ENCODE measurements around the gene PLEKHN1. TPM values are rescaled to one million over a fixed set of nuclear protein-coding genes. Genes with fewer than 3 reads are reported as not detected.

The PLEKHN1 gene
- total RNA-seq, 1 donor from 2014 or later, result under 0.01 TPM

- no peak for DNase-seq (ENCODE audit: low read depth in 2 of 2)
These were observed 36.3 kb upstream of the PLEKHN1 start for GRCh38 chr1:929712-930632.

- DNase-seq (ENCODE audit: low read depth in 2 of 2), result no peak
These were observed 35.6 kb upstream of the PLEKHN1 start for GRCh38 chr1:930633-931138.

GRCh38 chr1:931380-932172, 34.7 kb upstream of the PLEKHN1 start:
- DNase-seq (ENCODE audit: low read depth in 2 of 2), result no peak

GRCh38 chr1:932173-932510, 34.1 kb upstream of the PLEKHN1 start:
- no peak for DNase-seq (ENCODE audit: low read depth in 2 of 2)

- DNase-seq (ENCODE audit: low read depth in 2 of 2), result no peak
These were observed 33.3 kb upstream of the PLEKHN1 start for GRCh38 chr1:932776-933602.

GRCh38 chr1:933603-933940, 32.7 kb upstream of the PLEKHN1 start:
- no peak for DNase-seq (ENCODE audit: low read depth in 2 of 2)

GRCh38 chr1:934991-935750, 31.1 kb upstream of the PLEKHN1 start:
- no peak for DNase-seq (ENCODE audit: low read depth in 2 of 2)

- DNase-seq (ENCODE audit: low read depth in 2 of 2), result peak in 1 of 2 donors; percentile 28
These were observed 30.5 kb upstream of the PLEKHN1 start for GRCh38 chr1:935751-936231.

GRCh38 chr1:936348-937264, 29.7 kb upstream of the PLEKHN1 start:
- DNase-seq (ENCODE audit: low read depth in 2 of 2), result no peak

GRCh38 chr1:937521-937920, 28.8 kb upstream of the PLEKHN1 start:
- DNase-seq (ENCODE audit: low read depth in 2 of 2), result no peak

- DNase-seq (ENCODE audit: low read depth in 2 of 2), result peak; percentile 30 to 58
These were observed 28.1 kb upstream of the PLEKHN1 start for GRCh38 chr1:938088-938683.

- DNase-seq (ENCODE audit: low read depth in 2 of 2), result no peak
These were observed 27.4 kb upstream of the PLEKHN1 start for GRCh38 chr1:938711-939489.

GRCh38 chr1:939511-940106, 26.7 kb upstream of the PLEKHN1 start:
- DNase-seq (ENCODE audit: low read depth in 2 of 2), result no peak

- peak; percentile 25 to 43 for DNase-seq (ENCODE audit: low read depth in 2 of 2)
These were observed 25.9 kb upstream of the PLEKHN1 start for GRCh38 chr1:940107-941014.

GRCh38 chr1:941015-941587, 25.2 kb upstream of the PLEKHN1 start:
- no peak for DNase-seq (ENCODE audit: low read depth in 2 of 2)

- DNase-seq (ENCODE audit: low read depth in 2 of 2), result peak; percentile 12 to 17
These were observed 24.5 kb upstream of the PLEKHN1 start for GRCh38 chr1:941588-942383.

All from lung microvascular endothelial cell (primary cell).